ENCODE results near the gene PHPT1. TPM values are rescaled to one million over a fixed set of nuclear protein-coding genes. Genes with fewer than 3 reads are reported as not detected.

Gene PHPT1
- total and polyA plus RNA-seq, 2 of the 13 experiments (the other 11 are each of a cell fraction or from before 2014, with no cell fraction given), result 189 to 192 TPM

GRCh38 chr9:136885950-136886578, 36.9 kb downstream of the PHPT1 start, which contains the start of gene TRAF2 (continued):
- TF ChIP-seq IRX3 (CRISPR knock-in tag; IDR thresholded peaks at IDR 0.05; ENCODE audit: borderline replicate concordance, low read depth), result no peak
- no peak for TF ChIP-seq CCAR2 (optimal IDR thresholded peaks at IDR 0.05; ENCODE audit: low read depth, low read length)
- TF ChIP-seq, protein P1, sequence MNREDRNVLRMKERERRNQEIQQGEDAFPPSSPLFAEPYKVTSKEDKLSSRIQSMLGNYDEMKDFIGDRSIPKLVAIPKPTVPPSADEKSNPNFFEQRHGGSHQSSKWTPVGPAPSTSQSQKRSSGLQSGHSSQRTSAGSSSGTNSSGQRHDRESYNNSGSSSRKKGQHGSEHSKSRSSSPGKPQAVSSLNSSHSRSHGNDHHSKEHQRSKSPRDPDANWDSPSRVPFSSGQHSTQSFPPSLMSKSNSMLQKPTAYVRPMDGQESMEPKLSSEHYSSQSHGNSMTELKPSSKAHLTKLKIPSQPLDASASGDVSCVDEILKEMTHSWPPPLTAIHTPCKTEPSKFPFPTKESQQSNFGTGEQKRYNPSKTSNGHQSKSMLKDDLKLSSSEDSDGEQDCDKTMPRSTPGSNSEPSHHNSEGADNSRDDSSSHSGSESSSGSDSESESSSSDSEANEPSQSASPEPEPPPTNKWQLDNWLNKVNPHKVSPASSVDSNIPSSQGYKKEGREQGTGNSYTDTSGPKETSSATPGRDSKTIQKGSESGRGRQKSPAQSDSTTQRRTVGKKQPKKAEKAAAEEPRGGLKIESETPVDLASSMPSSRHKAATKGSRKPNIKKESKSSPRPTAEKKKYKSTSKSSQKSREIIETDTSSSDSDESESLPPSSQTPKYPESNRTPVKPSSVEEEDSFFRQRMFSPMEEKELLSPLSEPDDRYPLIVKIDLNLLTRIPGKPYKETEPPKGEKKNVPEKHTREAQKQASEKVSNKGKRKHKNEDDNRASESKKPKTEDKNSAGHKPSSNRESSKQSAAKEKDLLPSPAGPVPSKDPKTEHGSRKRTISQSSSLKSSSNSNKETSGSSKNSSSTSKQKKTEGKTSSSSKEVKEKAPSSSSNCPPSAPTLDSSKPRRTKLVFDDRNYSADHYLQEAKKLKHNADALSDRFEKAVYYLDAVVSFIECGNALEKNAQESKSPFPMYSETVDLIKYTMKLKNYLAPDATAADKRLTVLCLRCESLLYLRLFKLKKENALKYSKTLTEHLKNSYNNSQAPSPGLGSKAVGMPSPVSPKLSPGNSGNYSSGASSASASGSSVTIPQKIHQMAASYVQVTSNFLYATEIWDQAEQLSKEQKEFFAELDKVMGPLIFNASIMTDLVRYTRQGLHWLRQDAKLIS (CRISPR knock-in tag; IDR thresholded peaks at IDR 0.05), result no peak
- TF ChIP-seq MED8 (CRISPR knock-in tag; IDR thresholded peaks at IDR 0.05; ENCODE audit: insufficient replicate concordance), result no peak
- no peak for TF ChIP-seq SMAD9 (CRISPR knock-in tag; IDR thresholded peaks at IDR 0.05)
- TF ChIP-seq HNF4G (IDR thresholded peaks at IDR 0.05; ENCODE audit: borderline replicate concordance, low read depth, low read length), result no peak
- no peak for TF ChIP-seq HNF4G (CRISPR knock-in tag; IDR thresholded peaks at IDR 0.05; ENCODE audit: borderline replicate concordance, low read depth)
- TF ChIP-seq ZNF3 (CRISPR knock-in tag; IDR thresholded peaks at IDR 0.05), result no peak
- 0 out of 2 replicates have a peak, but pooled peaks have one; percentile 29 for TF ChIP-seq THRA (CRISPR knock-in tag; IDR thresholded peaks at IDR 0.05; ENCODE audit: borderline replicate concordance)
- TF ChIP-seq YEATS4 (CRISPR knock-in tag; IDR thresholded peaks at IDR 0.05; ENCODE audit: borderline replicate concordance), result peak; percentile 49; the same call in 1 of the 2 replicates
- TF ChIP-seq ZNF260 (CRISPR knock-in tag; IDR thresholded peaks at IDR 0.05; ENCODE audit: borderline replicate concordance, low read depth), result no peak
- no peak for TF ChIP-seq PAXIP1 (CRISPR knock-in tag; conservative IDR thresholded peaks at IDR 0.05)
- peak; percentile 79; the same call in 1 of the 2 replicates for TF ChIP-seq MEIS2 (CRISPR knock-in tag; IDR thresholded peaks at IDR 0.05)
- no peak for TF ChIP-seq SPEN (CRISPR knock-in tag; IDR thresholded peaks at IDR 0.05; ENCODE audit: low read depth)
- TF ChIP-seq, protein P2, sequence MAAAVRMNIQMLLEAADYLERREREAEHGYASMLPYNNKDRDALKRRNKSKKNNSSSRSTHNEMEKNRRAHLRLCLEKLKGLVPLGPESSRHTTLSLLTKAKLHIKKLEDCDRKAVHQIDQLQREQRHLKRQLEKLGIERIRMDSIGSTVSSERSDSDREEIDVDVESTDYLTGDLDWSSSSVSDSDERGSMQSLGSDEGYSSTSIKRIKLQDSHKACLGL (CRISPR knock-in tag; IDR thresholded peaks at IDR 0.05), result peak; percentile 82
- TF ChIP-seq PPARG (CRISPR knock-in tag; conservative IDR thresholded peaks at IDR 0.05), result no peak
- no peak for TF ChIP-seq ZNF816 (CRISPR knock-in tag; IDR thresholded peaks at IDR 0.05; ENCODE audit: borderline replicate concordance)
- TF ChIP-seq NFKB2 (CRISPR knock-in tag; IDR thresholded peaks at IDR 0.05; ENCODE audit: borderline replicate concordance), result 0 out of 2 replicates have a peak, but pooled peaks have one; percentile 25
- no peak for TF ChIP-seq ZNF652 (CRISPR knock-in tag; IDR thresholded peaks at IDR 0.05; ENCODE audit: borderline replicate concordance, low read depth)
- no peak for TF ChIP-seq SETDB1 (CRISPR knock-in tag; IDR thresholded peaks at IDR 0.05; ENCODE audit: borderline replicate concordance)

Measured in HepG2 (cell line).